ENCODE results near the gene CISD1. TPM values are rescaled to one million over a fixed set of nuclear protein-coding genes. Genes with fewer than 3 reads are reported as not detected.

The CISD1 gene
- total RNA-seq, 3 donors from 2014 or later (not counting 1 experiment from before 2014, with no cell fraction given), result 4.2 to 10.4 (median 5.3) TPM

DNA sequence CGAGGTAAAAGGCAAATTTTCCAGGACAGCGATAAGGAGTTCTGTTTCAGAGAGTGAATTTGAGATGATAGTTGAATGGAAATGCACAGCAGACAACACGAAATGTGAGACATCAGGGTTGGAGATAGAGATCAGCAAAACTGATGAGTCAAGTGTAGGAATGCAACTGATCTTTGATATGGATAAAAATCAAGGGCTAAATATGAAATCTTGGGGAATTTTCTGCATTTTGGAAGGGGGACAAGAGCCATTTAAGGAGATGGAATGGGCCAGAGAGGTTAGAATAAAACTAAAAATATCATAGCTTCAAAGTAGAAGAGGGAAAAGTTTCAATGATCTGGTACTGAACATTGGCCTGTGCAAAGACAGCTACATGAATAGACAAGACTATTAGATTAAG, 11.5 kb downstream of the CISD1 start:
- no peaks in the 10 kb centered on the region for H3K36me3 Mint-ChIP-seq
- H3K4me3 Mint-ChIP-seq, result no peak overlapping the region
- Histone ChIP-seq H3K27ac (ENCODE audit: low read length) (no peak overlapping the region), H3K36me3 (ENCODE audit: control insufficient read depth, insufficient read depth, low read length) (peaks cover 6% of the 10 kb centered on the region), H3K27me3 (ENCODE audit: control insufficient read depth, insufficient read depth, low read length) (no peaks in the 10 kb centered on the region), H3K4me1 (ENCODE audit: control insufficient read depth, insufficient read depth, low read length) (no peaks in the 10 kb centered on the region), H3K9me3 (ENCODE audit: control insufficient read depth, insufficient read depth, low read length) (no peaks in the 10 kb centered on the region), H3K4me3 (ENCODE audit: low read length) (no peak overlapping the region)
- intact Hi-C loops (cut with micrococcal nuclease), result no loop called here
- DNase-seq (no peak), ATAC-seq (no peak)
- 95% methylated on average over 3 of the region's 3 CpGs for WGBS (ENCODE audit: insufficient coverage)
- no peaks in the 10 kb centered on the region for H3K9me3 Mint-ChIP-seq
- peaks cover 7 to 12% of the 10 kb centered on the region in 2 donors for H3K4me1 Mint-ChIP-seq
- no peaks in the 10 kb centered on the region for H3K27me3 Mint-ChIP-seq (ENCODE audit: low read depth in 2 of 2)
- no peak overlapping the region for H3K27ac Mint-ChIP-seq
- TF ChIP-seq, protein P1, sequence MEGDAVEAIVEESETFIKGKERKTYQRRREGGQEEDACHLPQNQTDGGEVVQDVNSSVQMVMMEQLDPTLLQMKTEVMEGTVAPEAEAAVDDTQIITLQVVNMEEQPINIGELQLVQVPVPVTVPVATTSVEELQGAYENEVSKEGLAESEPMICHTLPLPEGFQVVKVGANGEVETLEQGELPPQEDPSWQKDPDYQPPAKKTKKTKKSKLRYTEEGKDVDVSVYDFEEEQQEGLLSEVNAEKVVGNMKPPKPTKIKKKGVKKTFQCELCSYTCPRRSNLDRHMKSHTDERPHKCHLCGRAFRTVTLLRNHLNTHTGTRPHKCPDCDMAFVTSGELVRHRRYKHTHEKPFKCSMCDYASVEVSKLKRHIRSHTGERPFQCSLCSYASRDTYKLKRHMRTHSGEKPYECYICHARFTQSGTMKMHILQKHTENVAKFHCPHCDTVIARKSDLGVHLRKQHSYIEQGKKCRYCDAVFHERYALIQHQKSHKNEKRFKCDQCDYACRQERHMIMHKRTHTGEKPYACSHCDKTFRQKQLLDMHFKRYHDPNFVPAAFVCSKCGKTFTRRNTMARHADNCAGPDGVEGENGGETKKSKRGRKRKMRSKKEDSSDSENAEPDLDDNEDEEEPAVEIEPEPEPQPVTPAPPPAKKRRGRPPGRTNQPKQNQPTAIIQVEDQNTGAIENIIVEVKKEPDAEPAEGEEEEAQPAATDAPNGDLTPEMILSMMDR (IDR thresholded peaks at IDR 0.05), result no peak

DNA sequence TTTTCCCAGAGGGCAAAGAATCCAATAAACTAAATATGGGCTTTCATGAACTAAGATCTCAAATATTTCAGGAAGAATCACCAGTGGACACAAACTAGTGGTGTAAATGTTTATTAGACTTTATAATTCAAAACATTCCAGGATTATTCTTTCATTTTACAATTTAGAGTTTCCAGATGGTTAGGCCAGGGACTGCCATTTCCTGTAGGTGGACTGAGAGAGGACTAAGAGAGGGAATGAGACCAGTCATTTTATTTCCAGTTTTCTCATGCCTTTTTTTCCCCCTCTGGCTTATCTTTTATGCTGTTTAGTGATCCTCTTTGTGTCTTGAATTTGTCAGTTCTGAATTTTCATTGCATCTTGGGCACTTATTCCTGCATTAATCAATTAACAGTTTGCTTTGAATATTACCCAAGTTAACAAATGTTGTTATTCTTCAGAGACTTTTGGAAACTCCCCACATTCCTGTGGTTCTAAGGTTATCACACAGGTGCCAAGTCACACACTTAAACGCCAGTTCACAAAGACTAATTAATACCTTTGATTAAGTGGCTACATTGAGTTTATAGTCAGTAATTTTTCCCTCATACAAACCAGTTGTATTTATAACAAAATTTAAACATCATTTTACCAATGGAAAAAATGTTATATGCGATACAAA, 12.3 kb downstream of the CISD1 start:
- DNase-seq, result no peak

DNA sequence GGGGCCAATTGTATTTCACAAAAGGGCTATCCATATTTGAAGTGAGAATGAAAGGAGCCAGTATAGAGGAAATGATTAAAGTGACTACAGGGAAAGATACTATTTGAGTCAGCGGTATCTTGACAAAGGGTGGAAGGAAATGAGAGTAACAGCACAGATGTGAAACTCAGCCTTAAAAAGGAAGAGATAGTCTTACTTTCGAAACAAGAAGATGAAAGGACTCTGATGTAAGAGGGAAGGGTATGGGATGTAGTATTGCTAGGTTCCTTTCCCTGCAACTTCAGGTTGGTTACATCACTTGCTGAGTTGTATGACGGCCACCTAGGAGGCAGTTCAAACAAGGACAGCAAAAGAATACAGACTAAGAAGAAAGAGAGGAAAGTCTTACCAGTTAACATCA, 13.7 kb downstream of the CISD1 start:
- H3K27me3 Mint-ChIP-seq (ENCODE audit: low read depth in 2 of 2), result no peaks in the 10 kb centered on the region
- no peak overlapping the region for H3K4me3 Mint-ChIP-seq
- ATAC-seq (peak; percentile 18 to 48 (median 46)), DNase-seq (peak in 1 of 2 donors; percentile 63)
- Histone ChIP-seq H3K9me3 (ENCODE audit: control insufficient read depth, insufficient read depth, low read length) (no peaks in the 10 kb centered on the region), H3K27me3 (ENCODE audit: control insufficient read depth, insufficient read depth, low read length) (no peaks in the 10 kb centered on the region), H3K4me1 (ENCODE audit: control insufficient read depth, insufficient read depth, low read length) (no peaks in the 10 kb centered on the region), H3K27ac (ENCODE audit: low read length) (peak overlapping the region; percentile 15), H3K36me3 (ENCODE audit: control insufficient read depth, insufficient read depth, low read length) (peaks cover 5% of the 10 kb centered on the region), H3K4me3 (ENCODE audit: low read length) (no peak overlapping the region)
- TF ChIP-seq, protein P1 (IDR thresholded peaks at IDR 0.05), result no peak
- no peaks in the 10 kb centered on the region for H3K9me3 Mint-ChIP-seq
- H3K27ac Mint-ChIP-seq, result peak overlapping the region in 1 of 2 donors; percentile 30
- intact Hi-C loops (cut with micrococcal nuclease), result no loop called here
- 38% methylated on average over 3 of the region's 3 CpGs for WGBS (ENCODE audit: insufficient coverage)
- H3K36me3 Mint-ChIP-seq, result no peaks in the 10 kb centered on the region
- H3K4me1 Mint-ChIP-seq, result peaks cover 7 to 12% of the 10 kb centered on the region in 2 donors

More for the DNA sequence above, 12.3 kb downstream of the CISD1 start:
- Histone ChIP-seq H3K27me3 (ENCODE audit: control insufficient read depth, insufficient read depth, low read length) (no peaks in the 10 kb centered on the region), H3K4me1 (ENCODE audit: control insufficient read depth, insufficient read depth, low read length) (no peaks in the 10 kb centered on the region), H3K9me3 (ENCODE audit: control insufficient read depth, insufficient read depth, low read length) (no peaks in the 10 kb centered on the region), H3K4me3 (ENCODE audit: low read length) (no peak overlapping the region), H3K27ac (ENCODE audit: low read length) (no peak overlapping the region), H3K36me3 (ENCODE audit: control insufficient read depth, insufficient read depth, low read length) (peaks cover 6% of the 10 kb centered on the region)
- intact Hi-C loops (cut with micrococcal nuclease), result no loop called here
- TF ChIP-seq, protein P1 (IDR thresholded peaks at IDR 0.05), result no peak
- Mint-ChIP-seq H3K27ac (no peak overlapping the region), H3K27me3 (ENCODE audit: low read depth in 2 of 2) (no peaks in the 10 kb centered on the region), H3K4me1 (peaks cover 7 to 12% of the 10 kb centered on the region in 2 donors), H3K9me3 (no peaks in the 10 kb centered on the region), H3K36me3 (no peaks in the 10 kb centered on the region), H3K4me3 (no peak overlapping the region)
- ATAC-seq, result no peak
- 100% methylated on average over 1 of the region's 2 CpGs for WGBS (ENCODE audit: insufficient coverage)
